OCI-LY7 (cell line): Measurements from ENCODE around the gene EIF4E3. TPM values are rescaled to one million over a fixed set of nuclear protein-coding genes. Genes with fewer than 3 reads are reported as not detected.

ENCODE experiments used
- BruUV-seq: library from RNA; stranded (reverse); fragments of 400-500 nt; replicated peaks from 2 replicates; lab custom pipeline; 2021; lab: Mats Ljungman, UMichigan
- CTCF ChIA-PET: fragments of 300-600 bp; sonication (Branson Sonifier 250); formaldehyde crosslinking; loops from one replicate; lab custom pipeline; 2022; ENCODE audit warnings: antibody characterized with exemption; ENCODE audit not compliant: unreplicated experiment; lab: Charles Lee
- POLR2A ChIA-PET: fragments of 300-600 bp; sonication (Branson Sonifier 250); formaldehyde crosslinking; loops from one replicate; lab custom pipeline; 2022; ENCODE audit warnings: antibody characterized with exemption; lab: Charles Lee
- DNase-seq: peaks from one replicate; pipeline ENCODE4 v3.0.0-alpha.2; 2015; ENCODE audit warnings: low spot score
- H2AFZ ChIP-seq: fragments of 200-600 bp; sonication (generic), shearing (Covaris generic); 2 replicates; pipeline ENCODE4 v1.6.1; 2014; ENCODE audit warnings: mild to moderate bottlenecking, antibody characterized with exemption, low read length, moderate library complexity
- H3K27ac ChIP-seq: fragments of 200-600 bp; sonication (generic); 2 replicates; pipeline ENCODE4 v1.5.1; 2014; ENCODE audit warnings: mixed run types, low read depth, mild to moderate bottlenecking, moderate library complexity, low read length, inconsistent platforms; ENCODE audit not compliant: poor library complexity, severe bottlenecking
- H3K36me3 ChIP-seq: fragments of 200-600 bp; sonication (generic); 2 replicates; pipeline ENCODE4 v1.6.1; 2014; ENCODE audit warnings: mild to moderate bottlenecking, antibody characterized with exemption, low read length, moderate library complexity, mixed read lengths; ENCODE audit not compliant: insufficient read depth
- H3K4me1 ChIP-seq: fragments of 200-600 bp; sonication (generic); 2 replicates; pipeline ENCODE4 v1.5.1; 2014; ENCODE audit warnings: mild to moderate bottlenecking, low read length; ENCODE audit not compliant: insufficient read depth, poor library complexity, severe bottlenecking
- H3K4me2 ChIP-seq: fragments of 200-600 bp; sonication (generic); 2 replicates; pipeline ENCODE4 v1.6.1; 2014; ENCODE audit warnings: mild to moderate bottlenecking, low read length
- H3K4me3 ChIP-seq: fragments of 200-600 bp; sonication (generic); 2 replicates; pipeline ENCODE4 v1.5.1; 2014; ENCODE audit warnings: mild to moderate bottlenecking, low read depth, low read length; ENCODE audit not compliant: poor library complexity, severe bottlenecking
- H3K79me2 ChIP-seq: fragments of 200-600 bp; sonication (generic); 2 replicates; pipeline ENCODE4 v1.6.1; 2016; ENCODE audit warnings: low read depth, mild to moderate bottlenecking, low read length, moderate library complexity, mixed read lengths; ENCODE audit not compliant: insufficient read depth
- H3K9me2 ChIP-seq: fragments of 200-600 bp; sonication (generic); 2 replicates; pipeline ENCODE4 v1.6.1; 2016; ENCODE audit warnings: mild to moderate bottlenecking, low read length, mixed read lengths; ENCODE audit not compliant: insufficient read depth
- H3K9me3 ChIP-seq: fragments of 200-600 bp; sonication (generic); 2 replicates; pipeline ENCODE4 v1.6.1; 2014; ENCODE audit warnings: mild to moderate bottlenecking, mixed run types, low read length, mixed read lengths
- H4K20me1 ChIP-seq: fragments of 200-600 bp; sonication (generic); 2 replicates; pipeline ENCODE4 v1.6.1; 2014; ENCODE audit warnings: mild to moderate bottlenecking, antibody characterized with exemption, low read length, moderate library complexity, mixed read lengths; ENCODE audit not compliant: insufficient read depth
- CTCF ChIP-seq: fragments of 200-600 bp; sonication (generic); conservative IDR thresholded peaks from 2 replicates; pipeline ENCODE4 v1.5.1; 2014; ENCODE audit warnings: mild to moderate bottlenecking, antibody characterized with exemption, low read length, moderate library complexity, mixed read lengths
- EZH2phosphoT487 ChIP-seq: fragments of 200-600 bp; sonication (generic); IDR thresholded peaks from 2 replicates; pipeline ENCODE4 v1.6.1; 2018; ENCODE audit warnings: low read depth, borderline replicate concordance, mild to moderate bottlenecking, mixed run types, antibody characterized with exemption, low read length, moderate library complexity, mixed read lengths
- intact Hi-C: fragments of 100-400 bp; cut with micrococcal nuclease; formaldehyde crosslinking; loops from one replicate; pipeline ENCODE4 v1.10.0; 2022; ENCODE audit not compliant: unreplicated experiment
- total RNA-seq, 2 experiments: library from RNA; depleted of rRNA in 1 of 2; stranded (reverse); fragments of >200 nt in 1 of 2; shearing (Covaris generic) in 1 of 2; gene quantifications; 2 replicates each; pipeline ENCODE4 v1.2.3, GENCODE V29; 2014 to 2022

Gene EIF4E3
- total RNA-seq, 2 experiments from 2014 or later = not detected

GRCh38 chr3:71672807-71673206 is 52.4 kb downstream of the EIF4E3 start:
- no peak overlapping the region for H3K4me3 ChIP-seq
- H3K4me1 ChIP-seq = no peaks in the 10 kb centered on the region
- TF ChIP-seq EZH2phosphoT487 (no peak), CTCF (no peak)
- H3K9me3 ChIP-seq = no peaks in the 10 kb centered on the region
- intact Hi-C loops = no loop called here
- no peaks in the 10 kb centered on the region for H4K20me1 ChIP-seq
- no peak overlapping the region for H3K27ac ChIP-seq
- POLR2A ChIA-PET = no interaction called here
- H3K36me3 ChIP-seq = no peaks in the 10 kb centered on the region
- no peaks in the 10 kb centered on the region for H3K79me2 ChIP-seq
- no TSS peak for BruUV-seq
- no peak for DNase-seq
- no peaks in the 10 kb centered on the region for H3K9me2 ChIP-seq
- CTCF ChIA-PET = no interaction called here
- no peak overlapping the region for H2AFZ ChIP-seq
- no peak overlapping the region for H3K4me2 ChIP-seq

GRCh38 chr3:71672340-71672739 is 52.9 kb downstream of the EIF4E3 start:
- intact Hi-C loops = no loop called here
- no peaks in the 10 kb centered on the region for H3K36me3 ChIP-seq
- TF ChIP-seq CTCF (no peak), EZH2phosphoT487 (no peak)
- no peak for DNase-seq
- H3K4me3 ChIP-seq = no peak overlapping the region
- H2AFZ ChIP-seq = no peak overlapping the region
- CTCF ChIA-PET = no interaction called here
- H4K20me1 ChIP-seq = no peaks in the 10 kb centered on the region
- no peaks in the 10 kb centered on the region for H3K4me1 ChIP-seq
- no peaks in the 10 kb centered on the region for H3K9me2 ChIP-seq
- BruUV-seq = no TSS peak
- H3K4me2 ChIP-seq = no peak overlapping the region
- no peaks in the 10 kb centered on the region for H3K79me2 ChIP-seq
- POLR2A ChIA-PET = no interaction called here
- H3K9me3 ChIP-seq = no peaks in the 10 kb centered on the region
- H3K27ac ChIP-seq = no peak overlapping the region

- DNase-seq = no peak
- H3K4me1 ChIP-seq = no peaks in the 10 kb centered on the region
- no peaks in the 10 kb centered on the region for H3K36me3 ChIP-seq
- H3K4me3 ChIP-seq = no peak overlapping the region
- H3K9me3 ChIP-seq = no peaks in the 10 kb centered on the region
- POLR2A ChIA-PET = no interaction called here
- H3K79me2 ChIP-seq = no peaks in the 10 kb centered on the region
- no peak for TF ChIP-seq EZH2phosphoT487
- no peak for TF ChIP-seq CTCF
- intact Hi-C loops = no loop called here
- H2AFZ ChIP-seq = no peak overlapping the region
- no peaks in the 10 kb centered on the region for H4K20me1 ChIP-seq
- CTCF ChIA-PET = no interaction called here
- no peak overlapping the region for H3K4me2 ChIP-seq
- BruUV-seq = no TSS peak
- no peaks in the 10 kb centered on the region for H3K9me2 ChIP-seq
- no peak overlapping the region for H3K27ac ChIP-seq
Observed at GRCh38 chr3:71671216-71671845, 53.9 kb downstream of the EIF4E3 start.
